Muscle of arm (tissue), 12 donors: ENCODE measurements around the gene IL1RAPL2. TPM values are rescaled to one million over a fixed set of nuclear protein-coding genes. Genes with fewer than 3 reads are reported as not detected.

Experiments
- DNase-seq: peaks from one replicate; pipeline ENCODE4 v3.0.0-alpha.2; 2013
- polyA plus RNA-seq, 12 donors: library from polyadenylated mRNA; unstranded; fragments of 120-200 nt; gene quantifications; one replicate each; pipeline ENCODE4 v1.2.1, GENCODE V29; 2013; ENCODE audit not compliant: insufficient read length in 12 of 12

IL1RAPL2 gene
- polyA plus RNA-seq, 12 donors, result 1.7 to 4.2 (median 2.8) TPM; not detected in 2

GRCh38 chrX:105697984-105698781, 1132.2 kb downstream of the IL1RAPL2 start:
- no peak for DNase-seq

- DNase-seq, result no peak
Measured at GRCh38 chrX:105700331-105700730, 1134.3 kb downstream of the IL1RAPL2 start.

- DNase-seq, result no peak
Measured at GRCh38 chrX:105701310-105702052, 1135.5 kb downstream of the IL1RAPL2 start.

GRCh38 chrX:105703876-105704275, 1137.9 kb downstream of the IL1RAPL2 start:
- no peak for DNase-seq

GRCh38 chrX:105706041-105706440, 1140.0 kb downstream of the IL1RAPL2 start:
- DNase-seq, result no peak

- no peak for DNase-seq
Measured at GRCh38 chrX:105711805-105712204, 1145.8 kb downstream of the IL1RAPL2 start.

GRCh38 chrX:105715746-105716145, 1149.7 kb downstream of the IL1RAPL2 start:
- no peak for DNase-seq

- peak; percentile 48 for DNase-seq
Measured at GRCh38 chrX:105723966-105724735, 1158.2 kb downstream of the IL1RAPL2 start.

- no peak for DNase-seq
Measured at GRCh38 chrX:105725228-105725627, 1159.2 kb downstream of the IL1RAPL2 start.

GRCh38 chrX:105738162-105738561, 1172.2 kb downstream of the IL1RAPL2 start:
- DNase-seq, result no peak

- no peak for DNase-seq
Measured at GRCh38 chrX:105744291-105744690, 1178.3 kb downstream of the IL1RAPL2 start.

- no peak for DNase-seq
Measured at GRCh38 chrX:105744946-105745345, 1178.9 kb downstream of the IL1RAPL2 start.

GRCh38 chrX:105745863-105746262, 1179.9 kb downstream of the IL1RAPL2 start:
- no peak for DNase-seq

GRCh38 chrX:105752338-105752956, 1186.4 kb downstream of the IL1RAPL2 start:
- DNase-seq, result no peak

- DNase-seq, result peak; percentile 73
Measured at GRCh38 chrX:105753411-105753810, 1187.4 kb downstream of the IL1RAPL2 start.

- no peak for DNase-seq
Measured at GRCh38 chrX:105754286-105754964, 1188.4 kb downstream of the IL1RAPL2 start.

GRCh38 chrX:105755109-105755508, 1189.1 kb downstream of the IL1RAPL2 start:
- no peak for DNase-seq

- no peak for DNase-seq
Measured at GRCh38 chrX:105758754-105759153, 1192.8 kb downstream of the IL1RAPL2 start.

GRCh38 chrX:105759598-105759997, 1193.6 kb downstream of the IL1RAPL2 start:
- no peak for DNase-seq

GRCh38 chrX:105765691-105766090, 1199.7 kb downstream of the IL1RAPL2 start:
- DNase-seq, result no peak

GRCh38 chrX:105773801-105774200, 1207.8 kb downstream of the IL1RAPL2 start:
- DNase-seq, result no peak
